Gastrocnemius medialis (tissue), 4 donors: ENCODE results near the gene RAB4A. TPM values are rescaled to one million over a fixed set of nuclear protein-coding genes. Genes with fewer than 3 reads are reported as not detected.

ENCODE experiments used
- ATAC-seq, 2 donors: fragments of 150-250 bp; one replicate each; pipeline ENCODE4 v1.9.1; 2016
- DNase-seq, 2 donors: peaks; one replicate each; pipeline ENCODE4 v3.0.0-alpha.2; 2019
- H3K27ac ChIP-seq, 4 donors: fragments of 200-600 bp; sonication (generic); 1 replicate in 1 of 4; 2 replicates in 3 of 4; pipeline ENCODE4 v1.5.1; 2016 to 2018; ENCODE audit warnings: mild to moderate bottlenecking in 2 of 4, moderate library complexity in 1 of 4
- H3K27me3 ChIP-seq, 3 donors: fragments of 200-600 bp; sonication (generic) in 2 of 3; 1 replicate in 1 of 3; 2 replicates in 2 of 3; pipeline versions ENCODE4 v1.5.1 to v1.6.0; 2016 to 2019; ENCODE audit warnings: mild to moderate bottlenecking in 1 of 3, moderate library complexity in 1 of 3
- H3K36me3 ChIP-seq, 2 donors: fragments of 200-600 bp; sonication (generic) in 1 of 2; one replicate each; pipeline ENCODE4 v1.5.1; 2017 to 2018
- H3K4me1 ChIP-seq, 2 donors: fragments of 200-600 bp; sonication (generic) in 1 of 2; one replicate each; pipeline ENCODE4 v1.5.1; 2016 to 2017; ENCODE audit warnings: mild to moderate bottlenecking in 2 of 2
- H3K4me3 ChIP-seq, 4 donors: fragments of 200-600 bp; sonication (generic) in 3 of 4; 1 replicate in 1 of 4; 2 replicates in 3 of 4; pipeline ENCODE4 v1.5.1; 2016 to 2019; ENCODE audit warnings: mild to moderate bottlenecking in 2 of 4
- H3K9me3 ChIP-seq, 3 donors: fragments of 200-600 bp; sonication (generic) in 2 of 3; 1 replicate in 1 of 3; 2 replicates in 2 of 3; pipeline ENCODE4 v1.5.1; 2016 to 2019
- POLR2A ChIP-seq, 2 donors: fragments of 450-650 bp; IDR thresholded peaks; one replicate each; pipeline ENCODE4 v1.6.1; 2017; ENCODE audit warnings: antibody characterized with exemption in 2 of 2, mild to moderate bottlenecking in 2 of 2, moderate library complexity in 2 of 2
- in situ Hi-C, 4 donors: fragments of 200-750 bp; cut with MboI; loops; one replicate each; pipeline versions ENCODE4 v1.15.0 to v1.8.0; 2017; ENCODE audit warnings: low sequenced_read_pairs in 4 of 4
- intact Hi-C: fragments of 100-400 bp; cut with DNase I; formaldehyde crosslinking; loops from one replicate; pipeline ENCODE4 v1.15.1; 2023; ENCODE audit warnings: low total_unique reads
- total RNA-seq, 4 donors: library from RNA; depleted of rRNA; stranded (reverse); fragments of >200 nt; gene quantifications; one replicate each; pipeline versions ENCODE4 v1.1.0 to v1.2.3, GENCODE V29; 2016
- TF ChIP-seq, protein P1 (sequence below), 5 experiments: fragments of 450-650 bp in 3 of 5; fragments of 200-600 bp in 2 of 5; sonication (generic) in 2 of 5; IDR thresholded peaks in 4 of 5; conservative IDR thresholded peaks in 1 of 5; 1 replicate in 4 of 5; 2 replicates in 1 of 5; pipeline ENCODE4 v1.5.1; 2016 to 2019; ENCODE audit warnings: antibody characterized with exemption in 5 of 5, mild to moderate bottlenecking in 3 of 5, moderate library complexity in 3 of 5

RAB4A gene
- total RNA-seq, 4 donors from 2014 or later, result 21.1 to 48.1 (median 29.2) TPM

DNA sequence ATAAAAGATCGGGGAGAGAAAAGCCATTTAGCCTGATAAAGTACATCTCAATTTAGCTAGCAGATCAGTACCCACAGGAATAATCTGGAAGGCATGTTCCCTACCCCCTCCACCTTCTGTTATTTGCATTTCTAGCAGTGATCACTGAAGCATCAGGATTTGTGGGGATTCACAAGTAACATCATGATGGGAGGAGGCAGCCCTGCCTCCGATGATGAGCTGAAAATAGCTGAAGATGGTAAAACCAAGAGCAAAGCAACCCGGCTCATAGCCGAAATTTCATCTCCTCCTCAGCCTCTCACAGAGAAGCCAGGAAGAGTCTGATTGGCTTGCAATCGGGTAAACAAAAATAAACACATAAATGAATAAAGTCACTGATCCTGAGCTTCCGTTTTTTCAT, 69.6 kb downstream of the RAB4A start:
- no peaks in the 10 kb centered on the region for H3K9me3 ChIP-seq
- H3K27ac ChIP-seq, result no peak overlapping the region
- ATAC-seq (no peak), DNase-seq (no peak)
- peaks cover 6 to 15% of the 10 kb centered on the region in 2 donors for H3K4me1 ChIP-seq
- H3K27me3 ChIP-seq, result no peaks in the 10 kb centered on the region
- H3K4me3 ChIP-seq, result no peak overlapping the region
- intact Hi-C loops (loop anchor here (5.0 kb wide), 1 partner anchor 68 kb away; the partner anchor contains the start of gene RAB4A), in situ Hi-C loops (loop anchor here in 1 of 4 donors (10.0 kb wide), 1 partner anchor 66 kb away; the partner anchor contains the start of gene RAB4A)
- no peaks in the 10 kb centered on the region for H3K36me3 ChIP-seq
- TF ChIP-seq, protein P1, sequence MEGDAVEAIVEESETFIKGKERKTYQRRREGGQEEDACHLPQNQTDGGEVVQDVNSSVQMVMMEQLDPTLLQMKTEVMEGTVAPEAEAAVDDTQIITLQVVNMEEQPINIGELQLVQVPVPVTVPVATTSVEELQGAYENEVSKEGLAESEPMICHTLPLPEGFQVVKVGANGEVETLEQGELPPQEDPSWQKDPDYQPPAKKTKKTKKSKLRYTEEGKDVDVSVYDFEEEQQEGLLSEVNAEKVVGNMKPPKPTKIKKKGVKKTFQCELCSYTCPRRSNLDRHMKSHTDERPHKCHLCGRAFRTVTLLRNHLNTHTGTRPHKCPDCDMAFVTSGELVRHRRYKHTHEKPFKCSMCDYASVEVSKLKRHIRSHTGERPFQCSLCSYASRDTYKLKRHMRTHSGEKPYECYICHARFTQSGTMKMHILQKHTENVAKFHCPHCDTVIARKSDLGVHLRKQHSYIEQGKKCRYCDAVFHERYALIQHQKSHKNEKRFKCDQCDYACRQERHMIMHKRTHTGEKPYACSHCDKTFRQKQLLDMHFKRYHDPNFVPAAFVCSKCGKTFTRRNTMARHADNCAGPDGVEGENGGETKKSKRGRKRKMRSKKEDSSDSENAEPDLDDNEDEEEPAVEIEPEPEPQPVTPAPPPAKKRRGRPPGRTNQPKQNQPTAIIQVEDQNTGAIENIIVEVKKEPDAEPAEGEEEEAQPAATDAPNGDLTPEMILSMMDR (IDR thresholded peaks at IDR 0.05 in 4 of 5, conservative IDR thresholded peaks at IDR 0.05 in 1 of 5), result no peak
- no peak for TF ChIP-seq POLR2A (IDR thresholded peaks at IDR 0.05)

DNA sequence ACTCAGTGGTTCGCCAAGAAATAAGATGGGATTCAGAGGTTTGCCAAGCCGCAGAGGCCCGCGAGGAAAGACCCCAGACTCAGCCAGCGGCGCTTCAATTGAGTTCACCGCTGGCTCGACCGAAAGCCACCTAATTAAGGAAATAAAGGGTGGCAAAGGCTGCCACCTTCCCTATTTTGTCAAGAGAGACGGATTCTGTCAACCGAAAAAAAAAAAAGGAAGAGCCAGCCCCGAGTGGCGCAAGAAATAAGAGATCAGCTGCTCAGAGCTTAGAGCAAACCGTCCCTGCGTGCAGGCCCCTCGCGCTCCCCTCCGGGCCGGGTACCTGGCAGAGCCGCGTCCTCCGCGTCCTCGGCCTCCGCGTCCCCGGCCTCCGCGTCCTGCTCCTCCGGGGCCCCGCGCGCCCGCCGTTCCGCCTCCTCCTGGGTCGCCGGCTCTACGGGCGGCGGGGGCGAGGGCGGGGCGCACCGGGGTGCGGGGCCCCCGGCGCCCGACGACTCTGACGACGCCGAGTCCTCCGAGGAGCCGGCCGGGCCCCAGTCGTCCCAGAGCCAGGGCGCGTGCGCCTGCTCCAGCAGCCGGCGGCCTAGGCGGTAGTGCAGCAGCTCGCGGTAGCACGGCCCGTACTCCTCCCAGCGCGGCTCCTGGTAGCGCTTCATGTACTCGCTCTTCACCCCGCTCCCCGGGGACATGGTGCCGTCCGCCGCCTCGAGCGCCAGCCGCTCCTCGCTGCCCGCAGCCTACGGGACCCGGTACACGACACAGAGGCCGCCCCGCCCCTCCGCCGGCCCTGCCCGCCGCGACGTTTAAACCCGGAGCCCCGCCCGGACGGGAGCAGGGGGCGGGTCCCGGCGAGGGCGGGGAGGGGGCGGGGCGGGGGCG, 71.1 kb downstream of the RAB4A start:
- no peaks in the 10 kb centered on the region for H3K36me3 ChIP-seq
- H3K4me3 ChIP-seq, result peak overlapping the region; percentile 75 to 99 (median 88)
- ATAC-seq (peak; percentile 88 to 92), DNase-seq (peak; percentile 72 to 80)
- peak overlapping the region; percentile 78 to 93 (median 88) for H3K27ac ChIP-seq
- peaks cover 6 to 15% of the 10 kb centered on the region in 2 donors for H3K4me1 ChIP-seq
- no peaks in the 10 kb centered on the region for H3K27me3 ChIP-seq
- TF ChIP-seq POLR2A (IDR thresholded peaks at IDR 0.05), result peak; percentile 59 to 73
- TF ChIP-seq, protein P1 (IDR thresholded peaks at IDR 0.05 in 4 of 5, conservative IDR thresholded peaks at IDR 0.05 in 1 of 5), result no peak
- H3K9me3 ChIP-seq, result no peaks in the 10 kb centered on the region
- in situ Hi-C loops (loop anchor here in 1 of 4 donors (10.0 kb wide), 1 partner anchor 67 kb away; the partner anchor contains the start of gene RAB4A), intact Hi-C loops (loop anchor here (2.0 to 5.0 kb wide), 2 partner anchors 67 to 70 kb away; partner anchors contain the start of gene RAB4A)

DNA sequence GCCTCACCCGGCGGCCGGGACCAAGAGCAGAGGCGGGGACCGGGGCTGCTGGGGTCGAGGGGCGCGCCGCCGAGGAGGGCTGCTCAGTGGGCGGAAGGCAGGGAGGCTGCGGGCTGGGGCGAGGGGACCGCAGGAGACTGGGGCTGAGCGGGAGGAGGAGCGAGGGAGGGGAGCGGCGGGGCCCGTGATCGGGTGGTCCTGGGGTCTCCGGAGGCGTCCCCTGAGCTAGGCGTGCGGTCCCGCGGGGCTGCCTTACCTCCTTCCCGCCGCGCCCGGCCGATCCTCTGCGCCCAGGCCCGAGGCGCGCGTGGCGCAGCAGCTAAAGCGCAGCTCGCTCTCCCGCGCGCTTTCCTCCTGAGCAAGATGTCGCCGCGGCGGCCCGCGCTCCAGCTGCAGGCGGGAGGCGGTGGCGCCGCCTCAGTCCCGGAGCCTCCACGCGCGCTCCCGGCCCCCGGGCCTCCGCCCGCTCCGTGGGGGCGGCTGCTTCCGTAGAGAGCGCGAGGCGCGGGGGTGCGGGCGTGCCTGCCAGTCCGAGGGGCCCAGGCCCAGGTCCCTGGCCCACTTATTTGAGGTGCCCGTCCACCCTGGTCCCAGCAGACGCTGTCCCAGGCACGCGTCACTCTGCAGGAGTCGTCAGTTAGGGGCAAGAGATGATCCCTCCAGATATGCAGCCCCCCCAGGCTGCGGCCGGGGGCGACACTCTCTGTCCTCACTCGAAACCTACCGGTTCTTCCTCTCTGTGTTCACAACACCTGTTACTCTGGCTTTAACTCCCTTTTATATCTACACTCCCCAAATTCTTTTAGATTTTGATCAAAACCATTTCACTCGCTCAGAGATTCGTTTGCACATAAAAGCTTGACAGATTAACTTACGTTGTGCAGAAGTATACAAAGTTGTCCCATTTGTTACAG, 72.0 kb downstream of the RAB4A start, which contains the start of gene CCSAP:
Gene CCSAP, minus strand, starts transcription at position 392 of the 914 bp plus-strand sequence. CDS start 582 bp downstream, outside the sequence.
- intact Hi-C loops (loop anchor here (2.0 to 5.0 kb wide), 2 partner anchors 66 to 71 kb away; partner anchors contain the start of gene RAB4A), in situ Hi-C loops (loop anchor here in 1 of 4 donors (10.0 kb wide), 1 partner anchor 68 kb away; the partner anchor contains the start of gene RAB4A)
- ATAC-seq, result peak; percentile 63 to 64

More for the DNA sequence above, 72.0 kb downstream of the RAB4A start, which contains the start of gene CCSAP:
- DNase-seq, result peak in 1 of 2 donors; percentile 20
- no peaks in the 10 kb centered on the region for H3K36me3 ChIP-seq
- H3K27me3 ChIP-seq, result no peaks in the 10 kb centered on the region
- no peak for TF ChIP-seq POLR2A (IDR thresholded peaks at IDR 0.05)
- TF ChIP-seq, protein P1 (IDR thresholded peaks at IDR 0.05 in 4 of 5, conservative IDR thresholded peaks at IDR 0.05 in 1 of 5), result no peak
- no peaks in the 10 kb centered on the region for H3K9me3 ChIP-seq
- H3K27ac ChIP-seq, result peak within 1 kb of the TSS; percentile 78 to 93 (median 88)
- H3K4me3 ChIP-seq, result peak within 1 kb of the TSS; percentile 75 to 99 (median 88)
- H3K4me1 ChIP-seq, result peaks cover 6 to 15% of the 10 kb centered on the region in 2 donors
